NCI-H345 treated with DMSO at 0.1 percent for 48 hours (cell line): ENCODE results near the gene TMEM270.
"Not testable (repeated sequence)": the region's sequence is repeated elsewhere in the genome, so short reads cannot be mapped to it uniquely, and the experiment has no call there.

Experiments
- DNase-seq: peaks from one replicate; lab custom pipeline; 2025; ENCODE audit not compliant: unreplicated experiment; lab: John Stamatoyannopoulos, UW

Gene TMEM270

GRCh38 chr7:73852500-73852899 is 8.5 kb upstream of the TMEM270 start:
- no peak for DNase-seq

- DNase-seq: no peak
These were observed 4.0 kb upstream of the TMEM270 start for GRCh38 chr7:73856941-73857340.

- no peak for DNase-seq
These were observed 2.2 kb upstream of the TMEM270 start for GRCh38 chr7:73858807-73859206.

- no peak for DNase-seq
These were observed 346 bp downstream of the TMEM270 start for GRCh38 chr7:73861305-73861704.

DNA sequence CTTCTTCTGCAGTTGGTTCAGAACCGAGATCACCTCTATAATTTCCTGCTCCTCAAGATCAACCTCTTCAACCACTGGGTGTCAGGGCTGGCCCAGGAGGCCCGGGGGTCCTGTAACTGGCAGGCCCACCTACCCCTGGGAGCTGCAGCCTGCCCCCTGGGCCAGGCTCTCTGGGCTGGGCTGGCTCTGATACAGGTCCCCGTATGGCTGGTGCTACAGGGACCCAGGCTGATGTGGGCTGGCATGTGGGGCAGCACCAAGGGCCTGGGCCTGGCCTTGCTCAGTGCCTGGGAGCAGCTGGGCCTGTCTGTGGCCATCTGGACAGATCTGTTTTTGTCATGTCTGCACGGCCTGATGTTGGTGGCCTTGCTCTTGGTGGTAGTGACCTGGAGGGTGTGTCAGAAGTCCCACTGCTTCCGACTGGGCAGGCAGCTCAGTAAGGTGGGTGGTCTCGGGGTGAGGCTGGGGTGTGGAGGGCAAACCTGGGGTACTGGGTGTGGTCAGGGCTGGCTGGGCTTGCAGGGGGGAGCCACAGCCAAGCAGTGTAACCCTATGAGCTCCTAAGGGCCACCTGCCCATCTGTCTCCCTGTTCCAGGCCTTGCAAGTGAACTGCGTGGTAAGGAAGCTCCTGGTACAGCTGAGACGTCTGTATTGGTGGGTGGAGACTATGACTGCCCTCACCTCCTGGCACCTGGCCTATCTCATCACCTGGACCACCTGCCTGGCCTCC is 4.2 kb downstream of the TMEM270 start:
- DNase-seq: no peak

DNA sequence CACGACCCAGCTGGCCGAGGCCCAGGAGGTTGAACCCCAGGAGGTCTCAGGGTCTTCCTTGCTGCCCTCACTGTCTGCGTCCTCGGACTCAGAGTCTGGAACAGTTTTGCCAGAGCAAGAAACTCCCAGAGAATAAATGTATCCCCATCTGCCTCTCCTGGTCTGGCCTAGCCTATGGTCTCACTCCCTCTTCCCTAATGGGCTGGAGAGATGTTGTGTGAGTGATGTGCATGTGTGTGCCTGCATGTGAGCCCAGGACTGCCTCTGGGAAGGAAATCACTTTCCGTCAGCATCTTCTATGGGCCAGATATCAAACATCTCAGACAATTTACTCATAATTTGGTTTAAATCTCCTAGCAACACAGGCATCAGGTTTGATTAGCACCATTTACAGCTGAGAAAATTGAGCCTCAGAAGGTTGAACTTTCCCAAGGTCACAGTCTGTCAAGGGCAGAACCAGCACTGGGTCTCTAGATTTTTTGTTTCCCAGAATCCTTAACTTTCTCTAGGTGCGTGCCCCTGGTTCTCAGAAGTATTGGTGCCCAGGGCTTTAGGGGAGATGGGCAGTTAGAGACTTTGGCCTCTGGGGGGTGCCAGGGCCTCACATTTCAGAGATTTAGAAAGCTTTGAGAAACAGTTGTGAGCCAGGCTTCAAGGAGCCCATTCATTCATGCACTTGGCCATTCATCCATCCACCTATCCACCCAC is 4.9 kb downstream of the TMEM270 start:
- DNase-seq: no peak

GRCh38 chr7:73866446-73866767 is 5.4 kb downstream of the TMEM270 start:
- no peak for DNase-seq

- no peak for DNase-seq
These were observed 8.2 kb downstream of the TMEM270 start for GRCh38 chr7:73869011-73869798.

DNA sequence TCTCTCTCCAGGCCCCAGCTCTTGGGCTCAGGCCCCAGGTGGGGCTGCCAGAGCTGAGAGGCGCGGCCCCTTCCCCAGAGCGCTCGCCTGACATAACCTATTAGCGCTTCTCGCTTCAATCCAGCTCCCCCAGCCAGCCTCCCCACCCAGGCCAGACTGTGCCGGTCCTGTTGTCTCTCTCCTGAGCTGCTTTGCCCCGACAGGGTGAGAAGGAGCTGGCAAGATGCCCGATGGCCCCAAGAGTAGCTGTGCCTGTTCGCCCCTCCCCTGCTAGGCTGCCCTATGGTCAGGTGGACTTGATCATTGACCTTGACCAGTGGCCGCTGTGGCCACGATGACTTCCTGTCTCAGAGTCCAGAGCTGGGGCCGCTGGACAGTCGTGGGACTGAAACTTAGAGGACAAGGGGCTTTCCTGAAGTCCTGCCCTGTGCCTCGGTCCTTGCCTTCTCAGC is 9.1 kb downstream of the TMEM270 start:
- no peak for DNase-seq

GRCh38 chr7:73871163-73872011 is 10.4 kb downstream of the TMEM270 start:
- DNase-seq: no peak

DNA sequence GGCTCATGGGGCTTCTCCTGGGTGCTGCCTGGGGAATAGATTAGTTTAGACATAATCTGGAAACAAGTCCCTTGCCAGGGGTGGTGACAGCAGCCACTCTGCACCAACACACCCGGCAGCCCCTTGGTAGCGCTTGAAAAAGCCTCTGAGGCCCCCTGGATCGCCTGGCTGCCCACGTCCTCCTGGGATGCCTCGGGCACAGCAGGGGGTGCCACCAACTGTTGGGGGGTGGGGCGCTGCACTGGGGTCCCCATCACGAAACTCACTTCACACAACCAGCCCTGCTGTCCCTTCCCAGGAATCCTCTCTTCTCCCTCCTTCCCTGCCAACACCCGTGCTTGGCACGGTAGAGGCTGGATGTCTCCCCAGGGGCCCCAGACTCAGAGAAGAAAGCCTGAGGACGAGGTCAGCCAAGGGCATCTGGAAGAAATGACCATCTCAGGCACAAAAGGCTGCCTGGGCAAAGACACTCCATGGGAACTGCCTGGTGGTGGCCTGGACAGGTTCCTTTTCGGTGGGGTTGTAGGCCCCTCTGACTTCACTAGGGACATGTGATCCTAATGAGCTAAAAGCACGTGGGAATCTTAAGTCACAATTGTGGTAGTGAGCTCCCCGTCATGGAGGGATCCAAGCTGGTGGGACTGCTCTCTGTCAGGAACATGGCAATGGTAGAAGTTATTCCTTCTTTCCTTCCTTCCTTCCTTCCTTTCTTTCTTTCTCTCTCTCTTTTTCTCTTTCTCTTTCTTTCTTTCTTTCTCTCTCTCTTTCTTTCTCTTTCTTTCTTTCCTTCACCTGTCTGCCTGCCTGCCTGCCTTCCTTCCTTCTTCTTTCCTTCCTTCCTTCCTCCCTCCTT is 11.3 kb downstream of the TMEM270 start:
- DNase-seq: no peak

- no peak for DNase-seq
These were observed 15.4 kb downstream of the TMEM270 start for GRCh38 chr7:73876361-73876760.

GRCh38 chr7:73876973-73877372 is 16.0 kb downstream of the TMEM270 start:
- DNase-seq: no peak

DNA sequence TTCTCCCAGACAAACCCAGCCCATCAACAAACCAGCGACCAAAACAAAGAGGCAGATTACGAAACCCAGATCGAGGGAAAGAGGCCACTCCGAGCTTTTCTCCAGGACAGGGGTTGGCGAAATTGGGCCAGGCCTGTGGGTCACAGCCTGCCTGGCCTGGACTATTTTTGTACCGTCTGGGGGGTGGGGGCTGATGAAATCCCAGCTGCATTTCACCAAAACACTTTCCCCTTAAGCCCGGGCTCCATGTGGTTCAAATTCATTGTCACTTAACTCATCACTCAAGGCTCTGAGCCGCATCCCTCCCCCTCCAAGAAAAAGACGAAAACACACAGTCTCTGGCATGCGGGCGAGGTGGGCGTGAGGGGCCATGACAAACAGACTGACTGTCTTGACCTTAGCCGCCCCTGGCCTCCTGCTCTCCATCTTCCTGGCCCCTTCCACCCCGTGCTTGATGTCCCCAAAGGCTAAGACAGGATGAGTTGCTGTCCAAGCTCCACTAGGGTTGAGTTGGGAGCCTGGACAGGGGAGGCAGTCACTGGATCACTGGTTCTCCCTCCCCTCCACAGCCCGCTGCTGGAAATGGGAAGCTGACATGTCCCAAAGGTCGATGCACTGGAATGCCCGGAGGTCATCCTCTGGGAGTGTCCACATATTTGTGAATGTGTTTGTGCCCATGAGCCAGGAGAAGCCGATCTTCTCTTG is 19.2 kb downstream of the TMEM270 start:
- no peak for DNase-seq

- no peak for DNase-seq
These were observed 19.9 kb downstream of the TMEM270 start for GRCh38 chr7:73880755-73881328.

- DNase-seq: no peak
These were observed 20.5 kb downstream of the TMEM270 start for GRCh38 chr7:73881352-73882046.

- no peak for DNase-seq
These were observed 21.1 kb downstream of the TMEM270 start for GRCh38 chr7:73882047-73882402.

DNA sequence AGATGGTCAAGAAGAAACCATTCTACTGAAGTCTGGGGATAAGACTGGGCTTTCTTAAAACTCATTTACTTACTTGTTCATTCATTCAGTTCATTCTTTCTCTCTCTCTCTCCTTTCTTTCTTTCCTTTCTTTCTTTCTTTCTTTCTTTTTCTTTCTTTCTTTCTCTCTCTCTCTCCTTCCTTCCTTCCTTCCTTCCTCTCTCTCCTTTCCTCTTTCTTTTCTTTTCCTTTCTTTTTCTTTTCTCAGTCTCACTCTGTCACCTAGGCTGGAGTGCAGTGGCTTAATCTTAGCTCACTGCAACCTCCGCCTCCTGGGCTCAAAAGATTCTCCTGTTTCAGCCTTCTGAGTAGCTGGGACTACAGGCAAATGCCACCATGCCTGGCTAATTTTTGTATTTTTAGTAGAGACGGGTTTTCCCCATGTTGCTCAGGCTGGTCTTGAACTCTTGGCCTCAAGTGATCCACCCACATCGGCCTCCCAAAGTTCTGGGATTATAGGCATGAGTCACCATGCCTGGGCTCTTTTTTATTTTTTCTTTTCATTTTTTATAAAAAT is 24.0 kb downstream of the TMEM270 start:
- DNase-seq: not testable (repeated sequence)
